ENCODE results near the gene DYNLL2.

DNA sequence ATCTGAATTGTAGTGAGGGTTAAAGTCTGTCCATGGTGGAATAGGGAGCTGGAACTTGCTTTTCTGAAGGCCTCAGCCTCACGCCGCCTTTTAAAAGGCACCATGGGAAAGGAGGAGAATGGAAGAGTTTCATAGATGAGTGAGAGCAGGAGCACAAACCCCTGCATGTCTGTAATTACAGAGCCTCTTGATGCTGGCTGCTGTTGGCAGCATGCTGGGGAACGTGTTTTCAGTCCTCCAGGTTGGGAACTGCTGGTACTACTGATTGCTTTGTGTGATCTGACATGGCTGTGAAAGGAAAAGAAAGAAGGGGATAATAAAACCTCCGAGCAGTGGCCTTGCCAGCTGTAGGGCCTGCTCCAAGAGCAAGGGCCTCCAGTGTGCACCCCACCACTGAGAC is 16.8 kb upstream of the DYNLL2 start:
- TF ChIP-seq ZFP30 (CRISPR knock-in tag; IDR thresholded peaks at IDR 0.05): no peak
- TF ChIP-seq, protein P1, sequence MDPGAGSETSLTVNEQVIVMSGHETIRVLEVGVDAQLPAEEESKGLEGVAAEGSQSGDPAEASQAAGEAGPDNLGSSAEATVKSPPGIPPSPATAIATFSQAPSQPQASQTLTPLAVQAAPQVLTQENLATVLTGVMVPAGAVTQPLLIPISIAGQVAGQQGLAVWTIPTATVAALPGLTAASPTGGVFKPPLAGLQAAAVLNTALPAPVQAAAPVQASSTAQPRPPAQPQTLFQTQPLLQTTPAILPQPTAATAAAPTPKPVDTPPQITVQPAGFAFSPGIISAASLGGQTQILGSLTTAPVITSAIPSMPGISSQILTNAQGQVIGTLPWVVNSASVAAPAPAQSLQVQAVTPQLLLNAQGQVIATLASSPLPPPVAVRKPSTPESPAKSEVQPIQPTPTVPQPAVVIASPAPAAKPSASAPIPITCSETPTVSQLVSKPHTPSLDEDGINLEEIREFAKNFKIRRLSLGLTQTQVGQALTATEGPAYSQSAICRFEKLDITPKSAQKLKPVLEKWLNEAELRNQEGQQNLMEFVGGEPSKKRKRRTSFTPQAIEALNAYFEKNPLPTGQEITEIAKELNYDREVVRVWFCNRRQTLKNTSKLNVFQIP (CRISPR knock-in tag; IDR thresholded peaks at IDR 0.05; ENCODE audit: borderline replicate concordance, low read depth): no peak
- no peak for TF ChIP-seq ZNF70 (CRISPR knock-in tag; IDR thresholded peaks at IDR 0.05)
- TF ChIP-seq ZFP3 (CRISPR knock-in tag; IDR thresholded peaks at IDR 0.05): no peak
